ENCODE results near the gene TLDC2.

Gene TLDC2

GRCh38 chr20:36937402-36937770 lies 61.4 kb downstream of the TLDC2 start:
- Histone ChIP-seq H3K27me3 (ENCODE audit: insufficient read depth, poor library complexity, severe bottlenecking) (no peaks in the 10 kb centered on the region), H3K9me3 (ENCODE audit: severe bottlenecking) (no peaks in the 10 kb centered on the region), H3K36me3 (ENCODE audit: low read depth) (peaks cover 57% of the 10 kb centered on the region), H3K4me3 (ENCODE audit: severe bottlenecking) (no peak overlapping the region), H3K4me1 (ENCODE audit: insufficient read depth, poor library complexity, severe bottlenecking) (no peaks in the 10 kb centered on the region), H3K27ac (ENCODE audit: poor library complexity, severe bottlenecking) (no peak overlapping the region)
- DNase-seq (ENCODE audit: low spot score) (no peak), ATAC-seq (ENCODE audit: low read depth) (no peak)
- no peak for TF ChIP-seq CTCF (IDR thresholded peaks at IDR 0.05; ENCODE audit: poor library complexity, severe bottlenecking)

- Histone ChIP-seq H3K4me3 (ENCODE audit: severe bottlenecking) (no peak overlapping the region), H3K4me1 (ENCODE audit: insufficient read depth, poor library complexity, severe bottlenecking) (no peaks in the 10 kb centered on the region), H3K27me3 (ENCODE audit: insufficient read depth, poor library complexity, severe bottlenecking) (no peaks in the 10 kb centered on the region), H3K9me3 (ENCODE audit: severe bottlenecking) (no peaks in the 10 kb centered on the region), H3K36me3 (ENCODE audit: low read depth) (peaks cover 60% of the 10 kb centered on the region), H3K27ac (ENCODE audit: poor library complexity, severe bottlenecking) (no peak overlapping the region)
- no peak for TF ChIP-seq CTCF (IDR thresholded peaks at IDR 0.05; ENCODE audit: poor library complexity, severe bottlenecking)
- ATAC-seq (ENCODE audit: low read depth) (peak; percentile 47), DNase-seq (ENCODE audit: low spot score) (no peak)
These were observed 65.5 kb downstream of the TLDC2 start for GRCh38 chr20:36941401-36941835.

All from RWPE2 (cell line).